Stimulated activated CD4-positive, alpha-beta T cell treated with anti-CD3 and anti-CD28 coated beads, Interleukin-4, amount 100 ng/mL, for 1 hour (primary cell): ENCODE data around the gene TXNDC12.
"Not testable (repeated sequence)": the region's sequence is repeated elsewhere in the genome, so short reads cannot be mapped to it uniquely, and the experiment has no call there.

ENCODE experiments used
- DNase-seq: peaks from one replicate; pipeline ENCODE4 v3.0.0-alpha.2; 2020

TXNDC12 gene

GRCh38 chr1:52055066-52055865 is at the start of gene TXNDC12:
TXNDC12 (minus strand) TSS chr1:52055191; CDS start chr1:52055096, 95 bp downstream.
- DNase-seq = peak; percentile 64

- DNase-seq = no peak
Measured at GRCh38 chr1:52102336-52103013, 47.5 kb upstream of the TXNDC12 start.

- DNase-seq = no peak
Measured at GRCh38 chr1:52098139-52098871, 43.3 kb upstream of the TXNDC12 start.

GRCh38 chr1:52096216-52096615 is 41.2 kb upstream of the TXNDC12 start:
- DNase-seq = no peak

- DNase-seq = not testable (repeated sequence)
Measured at GRCh38 chr1:52094300-52094699, 39.3 kb upstream of the TXNDC12 start.

GRCh38 chr1:52087892-52088291 is 32.9 kb upstream of the TXNDC12 start:
- not testable (repeated sequence) for DNase-seq

GRCh38 chr1:52080014-52080415 is 25.0 kb upstream of the TXNDC12 start:
- DNase-seq = no peak

GRCh38 chr1:52077277-52077676 is 22.3 kb upstream of the TXNDC12 start:
- not testable (repeated sequence) for DNase-seq

- DNase-seq = no peak
Measured at GRCh38 chr1:52072291-52072690, 17.3 kb upstream of the TXNDC12 start.

GRCh38 chr1:52070704-52071103 is 15.7 kb upstream of the TXNDC12 start:
- DNase-seq = no peak

- no peak for DNase-seq
Measured at GRCh38 chr1:52063192-52063591, 8.2 kb upstream of the TXNDC12 start.

GRCh38 chr1:52060822-52061221 is 5.8 kb upstream of the TXNDC12 start:
- no peak for DNase-seq

GRCh38 chr1:52059888-52060287 is 4.9 kb upstream of the TXNDC12 start:
- no peak for DNase-seq

- no peak for DNase-seq
Measured at GRCh38 chr1:52059321-52059720, 4.3 kb upstream of the TXNDC12 start.

GRCh38 chr1:52057876-52058415 is 3.0 kb upstream of the TXNDC12 start:
- no peak for DNase-seq

- DNase-seq = no peak
Measured at GRCh38 chr1:52057255-52057654, 2.3 kb upstream of the TXNDC12 start.

GRCh38 chr1:52056937-52057231 is 1.9 kb upstream of the TXNDC12 start:
- DNase-seq = no peak

- DNase-seq = peak; percentile 93
Measured at GRCh38 chr1:52056163-52056936, 1.4 kb upstream of the TXNDC12 start, which contains the start of gene BTF3L4. BTF3L4 (plus strand) TSS chr1:52056295; CDS start chr1:52059848, 3,553 bp downstream.

GRCh38 chr1:52055866-52056162 is 823 bp upstream of the TXNDC12 start:
- no peak for DNase-seq

GRCh38 chr1:52054496-52055065 is 410 bp downstream of the TXNDC12 start:
- no peak for DNase-seq

- no peak for DNase-seq
Measured at GRCh38 chr1:52053862-52054261, 1.1 kb downstream of the TXNDC12 start.

- not testable (repeated sequence) for DNase-seq
Measured at GRCh38 chr1:52049337-52049736, 5.7 kb downstream of the TXNDC12 start.
